ENCODE measurements around the gene NDST3.

NDST3 gene

DNA sequence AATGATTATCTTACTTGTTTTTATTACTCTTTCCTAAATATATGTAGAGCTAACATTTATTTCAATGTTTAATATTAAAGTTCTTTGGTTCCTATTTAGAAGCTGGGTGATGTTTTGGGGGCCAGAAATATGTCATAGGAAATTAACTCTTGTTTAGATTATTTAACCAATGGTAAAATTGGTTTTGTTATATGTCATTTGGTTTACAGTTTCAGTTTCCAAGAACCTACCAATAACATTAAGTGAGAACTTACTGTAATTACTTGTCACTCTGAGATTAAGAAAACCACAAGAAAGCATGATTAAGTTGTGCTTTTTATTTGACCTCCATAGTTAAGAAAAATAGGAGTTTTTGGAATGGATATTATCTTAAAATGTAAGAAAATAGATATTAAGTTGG is 121.2 kb downstream of the NDST3 start:
- no peaks in the 10 kb centered on the region for H3K27me3 ChIP-seq (ENCODE audit: insufficient read depth, poor library complexity, severe bottlenecking)
- H3K4me3 ChIP-seq (replicated peaks; ENCODE audit: insufficient read depth, low read length): no peak overlapping the region
- H3K27ac ChIP-seq (replicated peaks): no peak overlapping the region
- TF ChIP-seq SPI1 (IDR thresholded peaks at IDR 0.05; ENCODE audit: borderline replicate concordance, low read depth) (no peak), GABPA (IDR thresholded peaks at IDR 0.05; ENCODE audit: low read depth) (no peak), POLR2AphosphoS5 (IDR thresholded peaks at IDR 0.05; ENCODE audit: low read depth) (no peak)
- TF ChIP-seq, protein P1, sequence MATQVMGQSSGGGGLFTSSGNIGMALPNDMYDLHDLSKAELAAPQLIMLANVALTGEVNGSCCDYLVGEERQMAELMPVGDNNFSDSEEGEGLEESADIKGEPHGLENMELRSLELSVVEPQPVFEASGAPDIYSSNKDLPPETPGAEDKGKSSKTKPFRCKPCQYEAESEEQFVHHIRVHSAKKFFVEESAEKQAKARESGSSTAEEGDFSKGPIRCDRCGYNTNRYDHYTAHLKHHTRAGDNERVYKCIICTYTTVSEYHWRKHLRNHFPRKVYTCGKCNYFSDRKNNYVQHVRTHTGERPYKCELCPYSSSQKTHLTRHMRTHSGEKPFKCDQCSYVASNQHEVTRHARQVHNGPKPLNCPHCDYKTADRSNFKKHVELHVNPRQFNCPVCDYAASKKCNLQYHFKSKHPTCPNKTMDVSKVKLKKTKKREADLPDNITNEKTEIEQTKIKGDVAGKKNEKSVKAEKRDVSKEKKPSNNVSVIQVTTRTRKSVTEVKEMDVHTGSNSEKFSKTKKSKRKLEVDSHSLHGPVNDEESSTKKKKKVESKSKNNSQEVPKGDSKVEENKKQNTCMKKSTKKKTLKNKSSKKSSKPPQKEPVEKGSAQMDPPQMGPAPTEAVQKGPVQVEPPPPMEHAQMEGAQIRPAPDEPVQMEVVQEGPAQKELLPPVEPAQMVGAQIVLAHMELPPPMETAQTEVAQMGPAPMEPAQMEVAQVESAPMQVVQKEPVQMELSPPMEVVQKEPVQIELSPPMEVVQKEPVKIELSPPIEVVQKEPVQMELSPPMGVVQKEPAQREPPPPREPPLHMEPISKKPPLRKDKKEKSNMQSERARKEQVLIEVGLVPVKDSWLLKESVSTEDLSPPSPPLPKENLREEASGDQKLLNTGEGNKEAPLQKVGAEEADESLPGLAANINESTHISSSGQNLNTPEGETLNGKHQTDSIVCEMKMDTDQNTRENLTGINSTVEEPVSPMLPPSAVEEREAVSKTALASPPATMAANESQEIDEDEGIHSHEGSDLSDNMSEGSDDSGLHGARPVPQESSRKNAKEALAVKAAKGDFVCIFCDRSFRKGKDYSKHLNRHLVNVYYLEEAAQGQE (IDR thresholded peaks at IDR 0.05; ENCODE audit: insufficient replicate concordance, low read depth): no peak
- DNase-seq (ENCODE audit: low read depth in 1 of 2, low spot score in 1 of 2): no peak

DNA sequence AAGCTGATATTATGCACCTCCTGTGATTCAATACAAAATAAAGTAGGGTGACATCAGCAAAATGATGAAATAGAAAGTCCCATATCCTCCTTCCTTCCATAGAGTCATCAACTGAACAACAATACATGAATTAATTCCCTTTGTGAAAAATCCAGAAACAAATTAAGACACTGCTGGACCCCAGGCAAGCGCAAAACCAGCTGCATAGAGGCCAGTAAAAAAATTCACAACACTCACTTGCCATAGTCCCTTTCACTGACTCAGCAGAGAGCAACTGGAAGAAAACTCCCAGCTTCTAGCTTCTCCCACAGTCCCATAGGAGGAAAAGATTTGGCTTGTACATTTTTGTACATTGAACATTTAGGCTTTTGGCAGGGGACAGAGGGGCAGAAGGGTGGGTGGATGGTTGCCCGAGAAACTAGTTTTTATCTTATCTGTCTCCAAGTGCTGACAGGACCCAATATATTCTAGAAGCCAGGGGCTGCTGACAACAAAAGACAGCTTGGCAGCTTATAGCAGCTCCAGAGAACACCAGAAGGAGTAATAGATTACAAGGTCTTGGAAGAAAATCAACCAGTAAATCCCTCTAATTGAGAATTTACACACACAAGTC is 124.6 kb downstream of the NDST3 start:
- no peak overlapping the region for H3K4me3 ChIP-seq (replicated peaks; ENCODE audit: insufficient read depth, low read length)
- no peak for DNase-seq (ENCODE audit: low read depth in 1 of 2, low spot score in 1 of 2)
- no peaks in the 10 kb centered on the region for H3K27me3 ChIP-seq (ENCODE audit: insufficient read depth, poor library complexity, severe bottlenecking)
- TF ChIP-seq, protein P2, sequence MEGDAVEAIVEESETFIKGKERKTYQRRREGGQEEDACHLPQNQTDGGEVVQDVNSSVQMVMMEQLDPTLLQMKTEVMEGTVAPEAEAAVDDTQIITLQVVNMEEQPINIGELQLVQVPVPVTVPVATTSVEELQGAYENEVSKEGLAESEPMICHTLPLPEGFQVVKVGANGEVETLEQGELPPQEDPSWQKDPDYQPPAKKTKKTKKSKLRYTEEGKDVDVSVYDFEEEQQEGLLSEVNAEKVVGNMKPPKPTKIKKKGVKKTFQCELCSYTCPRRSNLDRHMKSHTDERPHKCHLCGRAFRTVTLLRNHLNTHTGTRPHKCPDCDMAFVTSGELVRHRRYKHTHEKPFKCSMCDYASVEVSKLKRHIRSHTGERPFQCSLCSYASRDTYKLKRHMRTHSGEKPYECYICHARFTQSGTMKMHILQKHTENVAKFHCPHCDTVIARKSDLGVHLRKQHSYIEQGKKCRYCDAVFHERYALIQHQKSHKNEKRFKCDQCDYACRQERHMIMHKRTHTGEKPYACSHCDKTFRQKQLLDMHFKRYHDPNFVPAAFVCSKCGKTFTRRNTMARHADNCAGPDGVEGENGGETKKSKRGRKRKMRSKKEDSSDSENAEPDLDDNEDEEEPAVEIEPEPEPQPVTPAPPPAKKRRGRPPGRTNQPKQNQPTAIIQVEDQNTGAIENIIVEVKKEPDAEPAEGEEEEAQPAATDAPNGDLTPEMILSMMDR (IDR thresholded peaks at IDR 0.05; ENCODE audit: insufficient read depth, low read length): no peak
- TF ChIP-seq SPI1 (IDR thresholded peaks at IDR 0.05; ENCODE audit: borderline replicate concordance, low read depth) (no peak), POLR2AphosphoS5 (IDR thresholded peaks at IDR 0.05; ENCODE audit: low read depth) (no peak), GABPA (IDR thresholded peaks at IDR 0.05; ENCODE audit: low read depth) (no peak)
- TF ChIP-seq, protein P1 (IDR thresholded peaks at IDR 0.05; ENCODE audit: insufficient replicate concordance, low read depth): no peak
- no peak overlapping the region for H3K27ac ChIP-seq (replicated peaks)

DNA sequence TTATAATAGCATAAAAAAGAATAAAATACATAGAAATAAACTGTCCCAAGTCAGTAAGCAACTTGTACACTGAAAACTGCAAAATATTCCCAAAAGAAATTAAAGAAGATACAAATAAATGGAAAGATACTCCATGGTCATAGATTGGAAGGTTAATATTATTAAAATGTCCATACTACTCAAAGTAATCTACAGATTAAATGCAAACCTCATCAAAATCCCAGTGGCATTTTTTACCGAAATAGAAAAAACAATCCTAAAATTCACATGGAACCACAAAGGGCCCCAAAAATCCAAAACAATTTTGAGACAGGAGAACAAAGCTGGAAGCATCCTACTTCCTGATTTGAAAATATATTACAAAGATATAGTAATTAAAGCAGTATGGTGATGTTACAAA is 133.0 kb downstream of the NDST3 start:
- no peak overlapping the region for H3K27ac ChIP-seq (replicated peaks)
- H3K27me3 ChIP-seq (ENCODE audit: insufficient read depth, poor library complexity, severe bottlenecking): no peaks in the 10 kb centered on the region
- no peak for DNase-seq (ENCODE audit: low read depth in 1 of 2, low spot score in 1 of 2)
- TF ChIP-seq SPI1 (IDR thresholded peaks at IDR 0.05; ENCODE audit: borderline replicate concordance, low read depth): no peak
- TF ChIP-seq, protein P2 (IDR thresholded peaks at IDR 0.05; ENCODE audit: insufficient read depth, low read length): no peak
- no peak for TF ChIP-seq GABPA (IDR thresholded peaks at IDR 0.05; ENCODE audit: low read depth)
- no peak for TF ChIP-seq POLR2AphosphoS5 (IDR thresholded peaks at IDR 0.05; ENCODE audit: low read depth)
- TF ChIP-seq, protein P1 (IDR thresholded peaks at IDR 0.05; ENCODE audit: insufficient replicate concordance, low read depth): no peak
- no peak overlapping the region for H3K4me3 ChIP-seq (replicated peaks; ENCODE audit: insufficient read depth, low read length)
